Fibroblast of skin of abdomen (primary cell): ENCODE results near the gene PIK3CD.
"Not testable (repeated sequence)": the region's sequence is repeated elsewhere in the genome, so short reads cannot be mapped to it uniquely, and the experiment has no call there.

Experiments used
- DNase-seq: peaks from one replicate; pipeline ENCODE4 v3.0.0-alpha.2; 2013

PIK3CD gene

GRCh38 chr1:9737671-9738070 is 86.1 kb downstream of the PIK3CD start:
- DNase-seq, result peak; percentile 63

GRCh38 chr1:9744106-9744799 is 92.7 kb downstream of the PIK3CD start:
- DNase-seq, result no peak

- no peak for DNase-seq
These were observed 94.7 kb downstream of the PIK3CD start for GRCh38 chr1:9746211-9746610.

GRCh38 chr1:9746651-9747050 is 95.1 kb downstream of the PIK3CD start:
- no peak for DNase-seq

- not testable (repeated sequence) for DNase-seq
These were observed 96.9 kb downstream of the PIK3CD start for GRCh38 chr1:9748391-9748790.

GRCh38 chr1:9749361-9749760 is 97.8 kb downstream of the PIK3CD start:
- DNase-seq, result no peak

GRCh38 chr1:9751971-9752370 is 100.4 kb downstream of the PIK3CD start:
- no peak for DNase-seq

GRCh38 chr1:9753121-9753531 is 101.6 kb downstream of the PIK3CD start:
- DNase-seq, result peak; percentile 82

GRCh38 chr1:9755441-9755995 is 104.0 kb downstream of the PIK3CD start:
- DNase-seq, result no peak

- no peak for DNase-seq
These were observed 107.1 kb downstream of the PIK3CD start for GRCh38 chr1:9758559-9759121.

GRCh38 chr1:9759939-9760338 is 108.4 kb downstream of the PIK3CD start:
- DNase-seq, result no peak

- DNase-seq, result no peak
These were observed 109.3 kb downstream of the PIK3CD start for GRCh38 chr1:9760824-9761223.

- no peak for DNase-seq
These were observed 110.3 kb downstream of the PIK3CD start for GRCh38 chr1:9761855-9762254.

GRCh38 chr1:9762446-9762845 is 110.9 kb downstream of the PIK3CD start:
- not testable (repeated sequence) for DNase-seq

- DNase-seq, result no peak
These were observed 112.4 kb downstream of the PIK3CD start for GRCh38 chr1:9763914-9764313.

- no peak for DNase-seq
These were observed 113.0 kb downstream of the PIK3CD start for GRCh38 chr1:9764550-9764949.

- peak; percentile 100 for DNase-seq
These were observed 115.4 kb downstream of the PIK3CD start for GRCh38 chr1:9766759-9767442.

GRCh38 chr1:9767964-9768668 is 116.6 kb downstream of the PIK3CD start:
- no peak for DNase-seq

GRCh38 chr1:9768983-9769382 is 117.5 kb downstream of the PIK3CD start:
- no peak for DNase-seq

GRCh38 chr1:9770298-9770697 is 118.8 kb downstream of the PIK3CD start:
- DNase-seq, result no peak

- DNase-seq, result no peak
These were observed 123.5 kb downstream of the PIK3CD start for GRCh38 chr1:9774712-9775679.

GRCh38 chr1:9776685-9777084 is 125.2 kb downstream of the PIK3CD start:
- no peak for DNase-seq
